GM19240 (cell line): ENCODE measurements around the gene PAX5.

Experiments used
- DNase-seq: peaks from one replicate; pipeline ENCODE4 v3.0.0; 2011; ENCODE audit warnings: low spot score; ENCODE audit not compliant: insufficient read length

PAX5 gene

GRCh38 chr9:36817160-36817834 lies 216.8 kb downstream of the PAX5 start:
- no peak for DNase-seq

GRCh38 chr9:36816371-36816770 lies 217.7 kb downstream of the PAX5 start:
- DNase-seq, result no peak

- no peak for DNase-seq
These were observed 218.3 kb downstream of the PAX5 start for GRCh38 chr9:36815566-36816348.

GRCh38 chr9:36815023-36815422 lies 219.0 kb downstream of the PAX5 start:
- DNase-seq, result no peak

GRCh38 chr9:36813154-36813553 lies 220.9 kb downstream of the PAX5 start:
- DNase-seq, result no peak

- no peak for DNase-seq
These were observed 221.5 kb downstream of the PAX5 start for GRCh38 chr9:36812556-36812955.

GRCh38 chr9:36808251-36808650 lies 225.8 kb downstream of the PAX5 start:
- DNase-seq, result no peak

GRCh38 chr9:36803961-36804360 lies 230.1 kb downstream of the PAX5 start:
- no peak for DNase-seq

GRCh38 chr9:36802201-36802920 lies 231.7 kb downstream of the PAX5 start:
- DNase-seq, result no peak

- no peak for DNase-seq
These were observed 233.6 kb downstream of the PAX5 start for GRCh38 chr9:36800455-36800854.

GRCh38 chr9:36798350-36799065 lies 235.6 kb downstream of the PAX5 start:
- no peak for DNase-seq

- DNase-seq, result no peak
These were observed 236.4 kb downstream of the PAX5 start for GRCh38 chr9:36797471-36798220.

- no peak for DNase-seq
These were observed 237.2 kb downstream of the PAX5 start for GRCh38 chr9:36796671-36797419.

- DNase-seq, result no peak
These were observed 239.6 kb downstream of the PAX5 start for GRCh38 chr9:36794461-36794860.

- DNase-seq, result no peak
These were observed 240.8 kb downstream of the PAX5 start for GRCh38 chr9:36793277-36793676.

GRCh38 chr9:36791222-36791950 lies 242.7 kb downstream of the PAX5 start:
- DNase-seq, result no peak

- DNase-seq, result no peak
These were observed 244.2 kb downstream of the PAX5 start for GRCh38 chr9:36789886-36790285.

GRCh38 chr9:36788534-36788933 lies 245.5 kb downstream of the PAX5 start:
- no peak for DNase-seq

GRCh38 chr9:36787709-36788108 lies 246.4 kb downstream of the PAX5 start:
- DNase-seq, result no peak
